Measurements from ENCODE around the gene RAB11A. TPM values are rescaled to one million over a fixed set of nuclear protein-coding genes. Genes with fewer than 3 reads are reported as not detected.
A peak's percentile ranks its signal among the peaks of the same experiment; 100 is the strongest.

Gene RAB11A
- total and polyA plus RNA-seq, 12 donors = 45.7 to 705 (median 348) TPM

- Histone ChIP-seq H3K36me3 (replicated peaks in 1 of 2) (no peaks in the 10 kb centered on the region), H3K27ac (no peak overlapping the region), H3K27me3 (no peaks in the 10 kb centered on the region), H3K4me1 (replicated peaks in 1 of 2) (peaks cover 4 to 13% of the 10 kb centered on the region in 2 donors), H3K9me3 (replicated peaks in 1 of 3) (no peaks in the 10 kb centered on the region), H3K4me3 (no peak overlapping the region)
- DNase-seq = no peak
- no peak for TF ChIP-seq CTCF (IDR thresholded peaks at IDR 0.05)
- TF ChIP-seq POLR2A (IDR thresholded peaks at IDR 0.05) = no peak
- intact Hi-C loops (cut with DNase I) = no loop called here
- 83 to 92% (median 87%) methylated on average over 6 of the region's 6 CpGs for WGBS, 4 donors
Observed at GRCh38 chr15:65930134-65930533, 60.8 kb downstream of the RAB11A start.

- no peak overlapping the region for H3K27ac ChIP-seq
- peak in 2 of 7 donors; percentile 24 to 26 for DNase-seq
- no peaks in the 10 kb centered on the region for H3K9me3 ChIP-seq (replicated peaks in 1 of 3)
- no peaks in the 10 kb centered on the region for H3K27me3 ChIP-seq
- H3K36me3 ChIP-seq (replicated peaks in 1 of 2) = no peaks in the 10 kb centered on the region
- peaks cover 0 to 6% of the 10 kb centered on the region in 2 donors for H3K4me1 ChIP-seq (replicated peaks in 1 of 2)
- WGBS, 4 donors = 67 to 84% (median 74%) methylated on average over 4 of the region's 4 CpGs
- intact Hi-C loops (cut with DNase I) = no loop called here
- H3K4me3 ChIP-seq = no peak overlapping the region
- TF ChIP-seq CTCF (IDR thresholded peaks at IDR 0.05) (no peak), POLR2A (IDR thresholded peaks at IDR 0.05) (no peak)
Observed at GRCh38 chr15:65931221-65931620, 61.9 kb downstream of the RAB11A start.

- WGBS, 4 donors = 68 to 81% (median 74%) methylated on average over 2 of the region's 2 CpGs
- Histone ChIP-seq H3K36me3 (replicated peaks in 1 of 2) (no peaks in the 10 kb centered on the region), H3K4me3 (no peak overlapping the region), H3K27ac (no peak overlapping the region), H3K4me1 (replicated peaks in 1 of 2) (peaks cover 0 to 12% of the 10 kb centered on the region in 2 donors), H3K9me3 (replicated peaks in 1 of 3) (no peaks in the 10 kb centered on the region), H3K27me3 (no peaks in the 10 kb centered on the region)
- intact Hi-C loops (cut with DNase I) = no loop called here
- no peak for DNase-seq
- no peak for TF ChIP-seq POLR2A (IDR thresholded peaks at IDR 0.05)
- TF ChIP-seq CTCF (IDR thresholded peaks at IDR 0.05) = no peak
Observed at GRCh38 chr15:65935391-65935790, 66.1 kb downstream of the RAB11A start.

GRCh38 chr15:65936282-65936681 lies 67.0 kb downstream of the RAB11A start:
- 77 to 80% (median 78%) methylated on average over 1 of the region's 1 CpG for WGBS, 4 donors
- Histone ChIP-seq H3K27ac (no peak overlapping the region), H3K4me1 (replicated peaks in 1 of 2) (peaks cover 0 to 11% of the 10 kb centered on the region in 2 donors), H3K27me3 (no peaks in the 10 kb centered on the region), H3K4me3 (no peak overlapping the region), H3K36me3 (replicated peaks in 1 of 2) (no peaks in the 10 kb centered on the region), H3K9me3 (replicated peaks in 1 of 3) (no peaks in the 10 kb centered on the region)
- intact Hi-C loops (cut with DNase I) = no loop called here
- DNase-seq = no peak
- no peak for TF ChIP-seq CTCF (IDR thresholded peaks at IDR 0.05)
- no peak for TF ChIP-seq POLR2A (IDR thresholded peaks at IDR 0.05)

Data from adrenal gland (tissue), 12 donors.